Measurements from ENCODE around the gene CCDC43. TPM values are rescaled to one million over a fixed set of nuclear protein-coding genes. Genes with fewer than 3 reads are reported as not detected.
A peak's percentile ranks its signal among the peaks of the same experiment; 100 is the strongest.

CCDC43 gene
- total and polyA plus RNA-seq, 9 of the 15 experiments (the other 6 are each of a cell fraction or from before 2014, with no cell fraction given): 11.7 to 42.3 (median 25.9) TPM

GRCh38 chr17:44689477-44690217 lies at the start of gene CCDC43 (continued):
- TF ChIP-seq TOE1 (IDR thresholded peaks at IDR 0.05; ENCODE audit: borderline replicate concordance) (no peak), TOE1 (CRISPR knock-in tag; IDR thresholded peaks at IDR 0.05; ENCODE audit: borderline replicate concordance, low read depth) (0 out of 2 replicates have a peak, but pooled peaks have one; percentile 66), MLLT1 (IDR thresholded peaks at IDR 0.05) (peak in 1 of 2 experiments; percentile 29; a peak in 1 of 4 replicates), HNRNPH1 (optimal IDR thresholded peaks at IDR 0.05; ENCODE audit: low read depth, low read length) (no peak), ZNF830 (CRISPR knock-in tag; IDR thresholded peaks at IDR 0.05) (no peak), ZNF124 (CRISPR knock-in tag; IDR thresholded peaks at IDR 0.05) (no peak), NFYB (IDR thresholded peaks at IDR 0.05; ENCODE audit: extremely low read depth, insufficient read length) (no peak), TARDBP (IDR thresholded peaks at IDR 0.05) (no peak), ETS2 (tag; IDR thresholded peaks at IDR 0.05; ENCODE audit: borderline replicate concordance, poor library complexity, severe bottlenecking) (no peak), ARID1B (IDR thresholded peaks at IDR 0.05) (no peak), ZNF280A (IDR thresholded peaks at IDR 0.05; ENCODE audit: low read depth, partially characterized antibody) (no peak), CHD7 (IDR thresholded peaks at IDR 0.05; ENCODE audit: low read depth, low read length) (peak; percentile 27), MEF2D (tag; conservative IDR thresholded peaks at IDR 0.05; ENCODE audit: low read depth) (no peak)
